ENCODE results near the gene CEP63.

CEP63 gene

DNA sequence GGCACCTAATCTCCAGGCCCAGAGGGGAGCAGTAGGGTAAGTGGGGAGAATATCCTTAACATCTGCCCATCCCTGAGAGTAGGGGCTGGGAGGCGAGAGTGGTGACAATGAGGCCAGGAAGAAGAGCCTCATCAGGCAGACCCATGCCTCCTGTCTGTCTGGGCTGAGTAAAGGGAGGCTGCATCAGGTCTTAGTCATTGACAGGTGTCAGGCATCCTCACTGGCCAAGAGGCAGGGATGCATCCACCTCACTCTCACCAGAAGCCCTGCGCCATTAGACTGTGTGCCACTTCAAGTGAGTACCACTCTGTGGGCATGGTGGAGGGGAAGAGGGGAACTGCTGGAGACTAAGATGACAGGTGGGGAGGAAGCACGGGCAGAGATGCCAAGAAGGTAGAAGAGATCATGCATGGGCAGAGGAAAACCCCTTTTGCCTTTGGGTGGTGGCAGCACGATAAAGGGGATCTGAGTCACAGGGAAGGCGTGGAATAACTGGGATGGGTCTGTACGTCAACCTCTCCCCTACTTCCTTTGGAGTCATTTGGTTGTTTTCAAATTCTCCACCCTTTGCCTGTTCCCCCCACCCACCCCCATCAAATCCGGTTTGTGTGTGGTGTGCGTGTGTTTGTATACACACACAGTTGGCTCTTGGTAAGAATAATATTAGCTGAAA is 14.2 kb upstream of the CEP63 start:
- DNase-seq, result no peak

GRCh38 chr3:134472831-134473230 is 13.0 kb upstream of the CEP63 start:
- DNase-seq, result no peak

GRCh38 chr3:134473868-134474546 is 11.8 kb upstream of the CEP63 start:
- no peak for DNase-seq

GRCh38 chr3:134474956-134475355 is 10.9 kb upstream of the CEP63 start:
- DNase-seq, result no peak

DNA sequence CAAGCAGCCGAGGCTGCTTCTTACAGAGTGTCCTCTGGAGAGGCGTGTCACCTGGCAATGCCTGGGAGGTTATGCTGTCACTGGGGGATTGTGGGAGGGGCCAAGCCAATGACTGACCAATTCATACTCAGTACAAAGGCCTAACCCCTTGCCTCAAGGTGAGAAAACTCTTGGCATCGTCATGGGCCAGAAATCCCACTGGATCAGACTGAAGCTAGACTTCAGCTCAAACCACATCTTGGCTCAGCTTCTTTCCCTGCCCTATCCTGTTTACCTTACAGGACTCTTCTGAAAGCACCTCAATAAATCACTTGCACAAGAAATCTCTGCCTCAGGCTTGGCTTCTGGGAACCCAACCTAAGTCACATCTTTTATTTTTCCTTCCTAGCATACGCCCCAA is 9.6 kb upstream of the CEP63 start:
- no peak for DNase-seq

DNA sequence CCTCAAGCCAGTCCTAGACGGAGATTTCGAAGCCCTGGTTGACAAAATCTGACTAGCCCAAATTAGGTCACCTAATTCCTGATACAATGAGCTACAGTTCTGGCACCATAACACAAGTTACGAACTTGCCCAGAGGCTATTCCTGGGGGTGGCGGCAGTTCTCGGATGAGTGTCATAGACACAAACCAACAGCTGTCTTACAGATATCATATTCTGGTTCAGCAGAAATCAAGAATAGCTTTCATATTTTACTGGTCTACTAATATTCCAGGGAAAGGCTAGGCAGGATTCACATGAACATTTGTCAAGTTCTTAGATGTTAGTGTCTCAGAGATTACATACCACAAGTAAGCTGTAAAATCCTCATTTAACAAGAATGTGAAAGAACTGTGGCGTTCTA is 8.9 kb upstream of the CEP63 start:
- no peak for DNase-seq

GRCh38 chr3:134477938-134478337 is 7.9 kb upstream of the CEP63 start:
- DNase-seq, result no peak

- DNase-seq, result no peak
Measured at GRCh38 chr3:134480546-134480945, 5.3 kb upstream of the CEP63 start.

- DNase-seq, result no peak
Measured at GRCh38 chr3:134481166-134481565, 4.7 kb upstream of the CEP63 start.

DNA sequence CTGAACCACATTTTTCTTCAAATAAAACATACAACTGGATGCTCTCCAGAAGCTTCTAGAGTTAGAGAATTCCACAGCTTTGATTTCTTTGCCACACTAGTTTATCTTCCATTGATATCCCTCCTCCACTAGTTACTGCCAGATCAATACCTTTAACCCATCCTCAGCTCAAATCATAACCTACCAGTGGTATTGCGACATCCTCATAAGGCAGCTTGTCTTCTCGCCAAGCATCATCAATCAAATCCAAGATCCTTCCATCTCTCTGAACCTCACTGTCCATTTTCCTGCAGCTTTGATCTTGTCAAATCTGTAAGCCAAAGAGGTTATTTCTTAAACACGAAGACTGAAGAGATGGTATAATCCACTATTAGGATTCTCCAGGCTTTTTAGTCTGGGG is 3.2 kb upstream of the CEP63 start:
- DNase-seq, result no peak

GRCh38 chr3:134483195-134483900 is 2.5 kb upstream of the CEP63 start:
- DNase-seq, result no peak

DNA sequence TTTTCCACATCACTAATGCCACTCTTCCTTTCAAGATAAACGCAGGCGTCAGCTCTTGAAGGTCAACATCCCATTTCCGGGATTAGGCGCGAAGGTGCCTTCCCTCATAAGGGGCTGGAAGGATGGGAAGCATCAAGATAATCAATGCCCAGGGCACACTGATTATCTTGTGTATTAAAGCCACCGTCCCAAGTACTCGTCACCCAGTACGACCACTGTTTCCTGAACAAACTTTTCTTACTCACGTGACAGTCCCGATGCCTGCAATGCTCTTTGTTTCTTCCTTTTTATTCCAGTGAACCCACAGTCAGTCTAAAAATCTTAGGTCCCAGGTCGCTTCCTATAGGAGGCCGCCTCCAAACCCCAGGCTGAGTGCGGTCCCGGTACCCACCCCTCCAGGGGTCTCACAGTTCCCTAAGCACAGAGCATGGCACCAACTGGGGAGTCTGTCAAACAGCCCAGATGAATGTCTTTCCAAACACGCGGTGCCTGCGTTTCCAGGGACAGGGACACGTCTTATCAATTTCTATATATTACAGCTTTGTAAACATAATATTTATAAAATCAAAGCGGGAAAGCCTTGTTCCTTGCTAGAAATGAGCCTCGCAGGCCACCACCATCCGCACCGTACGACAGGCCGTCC is 661 bp upstream of the CEP63 start:
- DNase-seq, result no peak

DNA sequence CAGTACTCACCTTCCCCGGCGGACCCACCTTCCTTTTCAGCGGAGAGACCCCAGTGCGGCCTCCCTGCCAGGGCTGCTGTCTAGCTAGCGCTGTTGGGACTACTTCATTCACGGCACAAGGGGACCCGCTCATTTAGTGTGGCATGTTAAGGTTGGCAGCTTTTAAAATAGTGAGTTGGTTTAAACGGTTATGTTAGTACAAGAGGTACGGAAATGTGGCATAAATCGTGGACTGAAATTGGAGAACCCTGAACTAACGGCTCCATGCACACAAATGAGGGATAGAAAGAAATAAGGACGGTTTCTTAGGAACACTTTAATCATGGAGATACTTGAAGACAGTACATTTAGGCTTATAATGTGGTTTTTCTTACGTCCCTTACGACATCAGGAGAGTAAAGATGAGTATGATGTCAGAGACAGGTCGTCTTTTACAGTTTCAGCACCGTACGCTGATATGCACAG is 752 bp downstream of the CEP63 start:
- DNase-seq, result no peak

DNA sequence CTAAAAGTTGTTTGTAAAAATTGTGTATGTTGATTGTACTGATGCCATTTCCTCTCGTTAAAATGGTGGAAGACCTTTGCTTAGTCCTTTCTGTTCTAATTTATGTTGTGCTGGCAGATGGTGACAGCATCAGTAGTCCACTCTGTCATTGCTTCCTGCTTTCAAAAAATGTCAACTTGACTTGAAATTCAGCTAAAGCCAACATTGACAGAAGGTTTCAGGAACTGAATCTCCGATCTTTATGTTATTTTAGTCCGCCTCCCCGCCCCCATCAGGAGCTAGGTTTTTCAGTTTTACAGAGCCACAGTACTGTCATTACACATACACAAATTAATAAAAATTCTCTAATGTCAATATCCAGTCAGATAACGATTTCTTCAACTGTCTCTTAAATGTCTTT is 1.5 kb downstream of the CEP63 start:
- no peak for DNase-seq

DNA sequence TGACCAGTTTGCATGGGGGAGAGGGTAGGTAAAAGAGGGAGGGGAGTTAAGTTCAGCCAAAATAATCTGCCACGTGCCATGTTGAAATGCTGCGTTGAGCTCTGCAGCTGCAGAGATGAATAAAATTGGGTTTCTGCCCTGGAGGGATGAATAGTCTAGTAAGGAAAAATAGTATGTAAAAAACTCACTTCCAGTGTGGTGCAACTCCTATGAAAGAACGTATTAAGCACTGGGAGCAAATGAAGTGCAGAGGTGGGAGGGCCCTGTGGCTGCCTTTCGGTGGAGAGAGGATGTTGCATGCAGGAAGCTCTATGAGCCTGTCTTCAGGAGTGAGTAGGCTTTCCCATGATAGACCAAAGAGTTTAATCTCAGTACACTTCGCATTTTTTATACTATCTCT is 8.6 kb downstream of the CEP63 start:
- no peak for DNase-seq

DNA sequence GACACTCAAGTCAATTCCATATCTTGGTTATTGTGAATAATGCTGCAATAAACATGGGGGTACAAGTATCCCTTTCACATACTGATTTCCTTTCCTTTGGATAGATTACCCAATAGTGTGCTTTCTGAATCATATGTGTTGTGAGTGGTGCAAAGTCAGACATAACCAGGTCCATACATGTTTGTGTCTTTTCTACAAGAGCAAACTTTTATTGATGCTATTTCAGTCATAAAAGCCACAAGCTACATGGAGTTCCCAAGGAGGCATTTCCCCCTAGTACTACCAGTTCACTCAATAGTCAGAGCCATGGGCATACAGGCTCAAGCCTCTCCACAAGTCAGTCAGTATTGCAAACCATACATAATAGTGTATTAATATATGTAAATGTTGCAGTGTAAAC is 10.1 kb downstream of the CEP63 start:
- no peak for DNase-seq

DNA sequence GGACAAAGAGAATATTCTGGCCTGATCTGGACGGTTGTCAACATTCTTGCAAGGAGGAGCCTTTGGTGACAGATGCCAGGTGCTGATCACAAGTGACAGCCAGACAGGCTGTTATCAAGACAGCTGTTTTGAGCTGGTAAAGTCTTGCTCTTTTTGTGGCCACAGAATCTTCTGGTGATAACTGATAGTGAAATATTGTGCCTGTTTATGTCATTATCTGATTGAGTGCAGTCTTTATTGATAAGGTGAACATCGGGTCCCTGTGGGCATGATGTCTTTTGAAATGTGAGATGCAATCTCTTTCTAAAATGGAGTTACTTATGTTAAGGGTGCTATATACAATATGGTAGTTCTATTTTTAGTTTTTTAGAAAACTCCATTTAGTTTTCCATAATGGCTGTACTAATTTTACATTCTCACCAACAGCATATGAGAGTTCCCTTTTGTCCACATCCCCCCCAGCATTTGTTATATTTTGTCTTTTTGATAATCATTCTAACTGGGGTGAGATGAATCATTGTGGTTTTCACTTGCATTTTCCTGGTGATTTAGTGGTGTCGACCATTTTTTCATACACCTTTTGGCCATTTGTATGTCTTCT is 10.7 kb downstream of the CEP63 start:
- no peak for DNase-seq

DNA sequence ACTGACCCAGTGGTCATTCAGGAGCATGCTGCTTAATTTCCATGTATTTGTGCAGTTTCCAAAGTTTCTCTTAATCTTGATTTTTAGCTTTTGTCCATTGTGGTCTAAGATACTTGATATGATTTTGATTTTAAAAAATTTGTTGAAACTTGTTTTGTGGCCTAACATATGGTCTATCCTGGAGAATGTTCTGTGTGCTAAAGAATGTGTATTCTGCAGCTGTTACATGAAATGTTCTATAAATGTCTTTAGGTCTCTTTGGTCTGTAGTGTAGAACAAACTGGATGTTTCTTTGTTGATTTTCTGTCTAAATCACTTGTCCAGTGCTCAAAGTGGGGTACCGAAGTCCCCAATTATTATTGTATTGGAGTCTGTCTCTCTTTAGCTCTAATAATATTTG is 17.4 kb downstream of the CEP63 start:
- DNase-seq, result no peak

DNA sequence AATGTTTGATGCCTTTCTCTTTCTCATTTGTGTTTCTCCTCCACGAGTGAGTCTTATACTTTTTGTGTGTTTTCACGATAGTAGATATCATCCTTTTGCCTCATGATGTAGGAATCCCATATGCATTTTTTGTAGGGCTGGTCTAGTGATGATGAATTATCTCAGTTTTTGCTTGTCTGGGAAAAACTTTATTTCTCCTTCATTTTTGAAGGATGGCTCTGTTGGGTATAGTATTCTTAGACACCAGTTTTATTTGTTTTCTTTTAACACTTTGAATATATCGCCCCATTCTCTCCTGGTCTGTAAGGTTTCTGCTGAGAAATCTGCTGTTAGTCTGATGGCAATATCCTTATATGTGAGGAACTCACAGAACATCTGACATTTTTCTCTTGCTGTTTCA is 18.3 kb downstream of the CEP63 start:
- no peak for DNase-seq

GRCh38 chr3:134505485-134505884 is 19.6 kb downstream of the CEP63 start:
- no peak for DNase-seq

DNA sequence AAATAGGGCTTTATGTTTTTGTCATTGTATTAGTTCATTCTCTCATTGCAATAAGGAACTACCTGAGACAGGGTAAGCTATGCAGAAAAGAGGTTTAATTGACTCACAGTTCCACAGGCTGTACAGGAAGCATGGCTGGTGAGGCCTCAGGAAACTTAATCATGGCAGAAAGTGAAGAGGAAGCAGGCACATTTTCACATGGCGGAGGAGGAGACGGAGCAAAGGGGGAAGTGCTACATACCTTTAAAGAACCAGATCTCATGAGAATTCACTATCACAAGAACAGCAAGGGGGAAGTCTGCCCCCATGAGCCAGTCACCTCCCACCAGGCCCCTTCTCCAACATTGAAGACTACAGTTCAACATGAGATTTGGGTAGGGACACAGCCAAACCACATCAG is 25.6 kb downstream of the CEP63 start:
- DNase-seq, result peak; percentile 8

DNA sequence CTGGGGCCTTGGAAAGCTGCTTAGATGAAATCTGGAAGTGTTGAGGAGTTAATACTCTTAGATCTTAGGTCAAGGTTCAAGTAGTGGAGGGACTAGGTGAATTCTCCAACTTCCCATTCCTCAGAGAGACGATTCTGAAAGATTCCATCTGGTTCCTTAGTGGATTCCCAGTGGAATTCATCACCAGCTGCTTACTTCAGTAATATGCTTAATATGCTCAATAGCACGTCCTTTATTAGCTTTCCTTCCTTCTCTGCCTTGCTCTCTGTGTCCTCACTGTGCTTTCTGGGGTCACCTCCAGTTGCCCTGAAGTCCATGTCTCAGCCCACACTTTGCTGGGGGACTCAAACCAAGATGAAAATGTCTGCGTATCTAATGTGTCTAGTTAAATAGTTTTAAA is 31.0 kb downstream of the CEP63 start:
- DNase-seq, result no peak

GRCh38 chr3:134517791-134518190 is 31.9 kb downstream of the CEP63 start:
- no peak for DNase-seq

All from GDM1 (cell line).